Measurements from ENCODE around the gene PIM3.
A peak's percentile ranks its signal among the peaks of the same experiment; 100 is the strongest.

Gene PIM3

GRCh38 chr22:49926916-49927315 lies 33.7 kb upstream of the PIM3 start:
- DNase-seq (ENCODE audit: low read depth), result no peak

GRCh38 chr22:49927483-49928184 lies 32.9 kb upstream of the PIM3 start:
- no peak for DNase-seq (ENCODE audit: low read depth)
- no peak overlapping the region for H3K4me3 ChIP-seq (ENCODE audit: low read depth, low read length)

More at GRCh38 chr22:49926916-49927315, 33.7 kb upstream of the PIM3 start:
- no peak overlapping the region for H3K4me3 ChIP-seq (ENCODE audit: low read depth, low read length)

GRCh38 chr22:49928185-49928495 lies 32.4 kb upstream of the PIM3 start:
- no peak overlapping the region for H3K4me3 ChIP-seq (ENCODE audit: low read depth, low read length)
- DNase-seq (ENCODE audit: low read depth), result no peak

GRCh38 chr22:49928555-49929210 lies 31.9 kb upstream of the PIM3 start:
- H3K4me3 ChIP-seq (ENCODE audit: low read depth, low read length), result no peak overlapping the region
- no peak for DNase-seq (ENCODE audit: low read depth)

- H3K4me3 ChIP-seq (ENCODE audit: low read depth, low read length), result no peak overlapping the region
- DNase-seq (ENCODE audit: low read depth), result no peak
These were observed 31.2 kb upstream of the PIM3 start for GRCh38 chr22:49929211-49929979.

GRCh38 chr22:49929994-49930575 lies 30.5 kb upstream of the PIM3 start:
- no peak for DNase-seq (ENCODE audit: low read depth)
- no peak overlapping the region for H3K4me3 ChIP-seq (ENCODE audit: low read depth, low read length)

GRCh38 chr22:49930596-49931412 lies 29.8 kb upstream of the PIM3 start:
- H3K4me3 ChIP-seq (ENCODE audit: low read depth, low read length), result no peak overlapping the region
- no peak for DNase-seq (ENCODE audit: low read depth)

GRCh38 chr22:49933236-49934159 lies 27.1 kb upstream of the PIM3 start:
- H3K4me3 ChIP-seq (ENCODE audit: low read depth, low read length), result no peak overlapping the region
- no peak for DNase-seq (ENCODE audit: low read depth)

GRCh38 chr22:49934160-49934890 lies 26.2 kb upstream of the PIM3 start:
- peak overlapping the region; percentile 27 for H3K4me3 ChIP-seq (ENCODE audit: low read depth, low read length)
- DNase-seq (ENCODE audit: low read depth), result no peak

GRCh38 chr22:49934891-49935557 lies 25.5 kb upstream of the PIM3 start:
- DNase-seq (ENCODE audit: low read depth), result no peak
- H3K4me3 ChIP-seq (ENCODE audit: low read depth, low read length), result peak overlapping the region; percentile 27

GRCh38 chr22:49935561-49935960 lies 25.0 kb upstream of the PIM3 start:
- H3K4me3 ChIP-seq (ENCODE audit: low read depth, low read length), result no peak overlapping the region
- DNase-seq (ENCODE audit: low read depth), result no peak

GRCh38 chr22:49936018-49936972 lies 24.3 kb upstream of the PIM3 start:
- H3K4me3 ChIP-seq (ENCODE audit: low read depth, low read length), result peak overlapping the region; percentile 23
- peak; percentile 36 for DNase-seq (ENCODE audit: low read depth)

- H3K4me3 ChIP-seq (ENCODE audit: low read depth, low read length), result no peak overlapping the region
These were observed 23.4 kb upstream of the PIM3 start for GRCh38 chr22:49936973-49937757.

GRCh38 chr22:49937758-49938564 lies 22.6 kb upstream of the PIM3 start:
- no peak overlapping the region for H3K4me3 ChIP-seq (ENCODE audit: low read depth, low read length)
- no peak for DNase-seq (ENCODE audit: low read depth)

More at GRCh38 chr22:49936973-49937757, 23.4 kb upstream of the PIM3 start:
- no peak for DNase-seq (ENCODE audit: low read depth)

Measured in skeletal muscle cell (primary cell).